CD14-positive monocyte (primary cell): ENCODE measurements around the gene SHMT2. TPM values are rescaled to one million over a fixed set of nuclear protein-coding genes. Genes with fewer than 3 reads are reported as not detected.

Source experiments
- DNase-seq, 3 donors: peaks; one replicate each; pipeline ENCODE4 v3.0.0-alpha.2; 2011 to 2022
- H2AFZ ChIP-seq: 2 replicates; pipeline ENCODE4 v1.6.0; 2012; ENCODE audit warnings: mild to moderate bottlenecking, low read depth, low read length, inconsistent platforms; ENCODE audit not compliant: insufficient read depth, poor library complexity, severe bottlenecking
- H3K27ac ChIP-seq, 2 donors: 1 replicate in 1 of 2; 2 replicates in 1 of 2; pipeline ENCODE4 v1.5.1; 2012 to 2013; ENCODE audit warnings: low read length in 2 of 2, control low read depth in 1 of 2, inconsistent platforms in 1 of 2, low read depth in 1 of 2, mild to moderate bottlenecking in 1 of 2
- H3K27me3 ChIP-seq, 2 donors: one replicate each; pipeline versions ENCODE4 v1.6.0 to v1.6.1; 2011 to 2013; ENCODE audit warnings: low read length in 2 of 2; ENCODE audit not compliant: control insufficient read depth in 2 of 2, insufficient read depth in 2 of 2
- H3K36me3 ChIP-seq, 2 donors: replicated peaks in 1 of 2; 1 replicate in 1 of 2; 2 replicates in 1 of 2; pipeline versions ENCODE4 v1.5.1 to v1.6.1; 2012 to 2013; ENCODE audit warnings: low read length in 2 of 2, control low read depth in 1 of 2, inconsistent platforms in 1 of 2, mild to moderate bottlenecking in 1 of 2; ENCODE audit not compliant: insufficient read depth in 2 of 2, control insufficient read depth in 1 of 2
- H3K4me1 ChIP-seq, 2 donors: 1 replicate in 1 of 2; 2 replicates in 1 of 2; pipeline versions ENCODE4 v1.5.1 to v1.6.1; 2012 to 2013; ENCODE audit warnings: low read length in 2 of 2, control low read depth in 1 of 2, inconsistent platforms in 1 of 2, mild to moderate bottlenecking in 1 of 2, moderate library complexity in 1 of 2; ENCODE audit not compliant: insufficient read depth in 2 of 2, control insufficient read depth in 1 of 2
- H3K4me2 ChIP-seq: replicated peaks from 2 replicates; pipeline ENCODE3; 2012; ENCODE audit warnings: low read length, moderate library complexity, mild to moderate bottlenecking; ENCODE audit not compliant: poor library complexity, severe bottlenecking; ENCODE audit errors: extremely low read depth
- H3K4me3 ChIP-seq, 3 experiments: fragments of 200-600 bp in 1 of 3; sonication (generic) in 1 of 3; replicated peaks in 1 of 3; 1 replicate in 2 of 3; 2 replicates in 1 of 3; pipeline ENCODE4 v1.5.1; 2011 to 2013; ENCODE audit warnings: low read length in 3 of 3, mild to moderate bottlenecking in 3 of 3, control low read depth in 2 of 3, low read depth in 2 of 3, inconsistent platforms in 1 of 3, moderate library complexity in 1 of 3
- H3K79me2 ChIP-seq: 2 replicates; pipeline ENCODE4 v1.6.0; 2012; ENCODE audit warnings: mild to moderate bottlenecking, control low read depth, inconsistent platforms, low read length, moderate library complexity; ENCODE audit not compliant: insufficient read depth
- H3K9ac ChIP-seq: 2 replicates; pipeline ENCODE4 v1.6.0; 2017; ENCODE audit warnings: low read length, mild to moderate bottlenecking; ENCODE audit not compliant: insufficient read depth, poor library complexity, severe bottlenecking
- H3K9me3 ChIP-seq, 2 donors: replicated peaks in 1 of 2; 1 replicate in 1 of 2; 2 replicates in 1 of 2; pipeline versions ENCODE4 v1.5.1 to v1.6.1; 2012 to 2013; ENCODE audit warnings: low read length in 2 of 2, control low read depth in 1 of 2; ENCODE audit not compliant: control insufficient read depth in 1 of 2, insufficient read depth in 1 of 2
- H4K20me1 ChIP-seq: 2 replicates; pipeline ENCODE4 v1.6.0; 2012; ENCODE audit warnings: mild to moderate bottlenecking, low read length, control low read depth, moderate library complexity; ENCODE audit not compliant: insufficient read depth
- H3K27ac Mint-ChIP-seq, 7 donors: one replicate each; pipeline ENCODE4 v1.8.0; 2020; ENCODE audit warnings: mild to moderate bottlenecking in 7 of 7, mixed read lengths in 7 of 7, moderate library complexity in 6 of 7, inconsistent platforms in 2 of 7
- H3K27me3 Mint-ChIP-seq, 3 donors: one replicate each; pipeline ENCODE4 v1.8.0; 2021 to 2022; ENCODE audit warnings: low read depth in 3 of 3, mild to moderate bottlenecking in 3 of 3, mixed read lengths in 3 of 3, moderate library complexity in 3 of 3, inconsistent platforms in 1 of 3
- H3K36me3 Mint-ChIP-seq, 2 donors: one replicate each; pipeline ENCODE4 v1.8.0; 2020; ENCODE audit warnings: mixed read lengths in 2 of 2, inconsistent platforms in 1 of 2, mild to moderate bottlenecking in 1 of 2
- H3K4me1 Mint-ChIP-seq: one replicate; pipeline ENCODE4 v1.8.0; 2020; ENCODE audit warnings: mild to moderate bottlenecking, mixed read lengths
- H3K4me3 Mint-ChIP-seq, 2 donors: one replicate each; pipeline ENCODE4 v1.8.0; 2020; ENCODE audit warnings: mild to moderate bottlenecking in 2 of 2, mixed read lengths in 2 of 2, moderate library complexity in 1 of 2
- H3K9me3 Mint-ChIP-seq, 7 donors: one replicate each; pipeline ENCODE4 v1.8.0; 2020 to 2022; ENCODE audit warnings: mixed read lengths in 7 of 7, mild to moderate bottlenecking in 6 of 7, moderate library complexity in 6 of 7, inconsistent platforms in 2 of 7
- WGBS: methylation state at CpG from one replicate; pipeline ENCODE4 v1.1.5; 2013; ENCODE audit warnings: missing lambda C conversion rate; ENCODE audit not compliant: insufficient coverage; 5-methylcytosine and 5-hydroxymethylcytosine counted together
- intact Hi-C, 2 donors: fragments of 100-400 bp; cut with micrococcal nuclease; formaldehyde crosslinking; loops; one replicate each; pipeline versions ENCODE4 v1.15.0 to v1.15.1; 2023
- polyA plus RNA-seq, 3 donors: library from polyadenylated mRNA; depleted of rRNA in 1 of 3; unstranded in 2 of 3; stranded (reverse) in 1 of 3; fragments of 300-500 nt in 2 of 3; fragments of >200 nt in 1 of 3; fragmentation: Illumina TruSeq in 2 of 3; gene quantifications; 1 replicate in 2 of 3; 2 replicates in 1 of 3; pipeline ENCODE4 v1.2.3, GENCODE V29; 2012 to 2021
- TF ChIP-seq, protein P1 (sequence below): fragments of 200-600 bp; IDR thresholded peaks from one replicate; pipeline ENCODE4 v1.8.0; 2022; ENCODE audit warnings: antibody characterized with exemption, mild to moderate bottlenecking

SHMT2 gene
- polyA plus RNA-seq, 3 donors: 36.8 to 52.0 (median 39.8) TPM

DNA sequence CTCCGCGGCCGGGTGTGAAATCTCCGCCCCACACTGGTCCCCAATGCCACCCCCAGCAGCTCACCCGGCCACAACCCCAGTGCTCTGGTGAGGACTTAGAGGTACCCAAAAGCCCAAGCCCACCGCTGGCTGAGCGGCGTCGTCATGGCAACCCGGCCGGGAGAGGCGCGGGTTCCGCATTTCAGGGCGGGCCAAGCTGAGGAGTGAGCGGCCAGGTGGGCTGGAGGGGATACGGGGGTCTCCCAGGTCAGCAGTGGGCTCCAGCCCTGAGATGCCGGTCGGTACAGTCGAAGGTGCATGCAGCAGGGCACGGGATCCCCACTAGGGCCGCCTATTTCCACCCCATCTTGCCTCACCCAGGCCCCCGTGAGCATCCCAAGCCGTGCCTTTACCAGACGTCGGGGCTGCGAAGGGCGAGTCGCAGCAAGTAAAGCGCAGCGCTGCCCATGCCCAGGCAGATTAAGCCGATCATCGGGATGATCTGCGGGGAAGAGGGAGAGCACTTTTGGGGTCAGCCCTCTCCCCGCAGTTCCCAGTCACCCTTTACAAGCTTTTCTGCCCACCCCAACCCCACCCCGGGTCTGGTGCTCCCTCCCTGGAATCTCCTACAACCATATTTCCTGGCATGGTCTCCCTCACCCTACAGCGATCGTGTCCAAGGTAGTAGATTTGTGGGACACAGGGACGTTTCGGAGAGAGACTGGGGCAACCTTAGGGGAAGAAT lies 6.9 kb downstream of the SHMT2 start:
- Mint-ChIP-seq H3K36me3 (peaks cover 49 to 54% of the 10 kb centered on the region in 2 donors), H3K9me3 (peaks cover 0 to 33% (median 15%) of the 10 kb centered on the region in 7 donors), H3K4me1 (peaks cover 57% of the 10 kb centered on the region), H3K27me3 (peaks cover 58 to 69% (median 60%) of the 10 kb centered on the region in 3 donors), H3K27ac (peak overlapping the region in 1 of 7 donors; percentile 74), H3K4me3 (peak overlapping the region in 1 of 2 donors; percentile 87)
- Histone ChIP-seq H3K4me1 (peaks cover 42 to 57% of the 10 kb centered on the region in 2 donors), H3K27me3 (peaks cover 49 to 63% of the 10 kb centered on the region in 2 donors), H4K20me1 (peaks cover 65% of the 10 kb centered on the region), H3K9ac (no peak overlapping the region), H3K9me3 (peaks cover 0 to 36% of the 10 kb centered on the region in 2 donors), H2AFZ (no peak overlapping the region), H3K27ac (no peak overlapping the region), H3K4me2 (no peak overlapping the region), H3K36me3 (peaks cover 31 to 35% of the 10 kb centered on the region in 2 donors), H3K79me2 (peaks cover 4% of the 10 kb centered on the region), H3K4me3 (no peak overlapping the region)
- TF ChIP-seq, protein P1, sequence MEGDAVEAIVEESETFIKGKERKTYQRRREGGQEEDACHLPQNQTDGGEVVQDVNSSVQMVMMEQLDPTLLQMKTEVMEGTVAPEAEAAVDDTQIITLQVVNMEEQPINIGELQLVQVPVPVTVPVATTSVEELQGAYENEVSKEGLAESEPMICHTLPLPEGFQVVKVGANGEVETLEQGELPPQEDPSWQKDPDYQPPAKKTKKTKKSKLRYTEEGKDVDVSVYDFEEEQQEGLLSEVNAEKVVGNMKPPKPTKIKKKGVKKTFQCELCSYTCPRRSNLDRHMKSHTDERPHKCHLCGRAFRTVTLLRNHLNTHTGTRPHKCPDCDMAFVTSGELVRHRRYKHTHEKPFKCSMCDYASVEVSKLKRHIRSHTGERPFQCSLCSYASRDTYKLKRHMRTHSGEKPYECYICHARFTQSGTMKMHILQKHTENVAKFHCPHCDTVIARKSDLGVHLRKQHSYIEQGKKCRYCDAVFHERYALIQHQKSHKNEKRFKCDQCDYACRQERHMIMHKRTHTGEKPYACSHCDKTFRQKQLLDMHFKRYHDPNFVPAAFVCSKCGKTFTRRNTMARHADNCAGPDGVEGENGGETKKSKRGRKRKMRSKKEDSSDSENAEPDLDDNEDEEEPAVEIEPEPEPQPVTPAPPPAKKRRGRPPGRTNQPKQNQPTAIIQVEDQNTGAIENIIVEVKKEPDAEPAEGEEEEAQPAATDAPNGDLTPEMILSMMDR: no peak
- intact Hi-C loops: no loop called here
- DNase-seq: no peak
- WGBS: 3% methylated on average over 25 of the region's 40 CpGs

DNA sequence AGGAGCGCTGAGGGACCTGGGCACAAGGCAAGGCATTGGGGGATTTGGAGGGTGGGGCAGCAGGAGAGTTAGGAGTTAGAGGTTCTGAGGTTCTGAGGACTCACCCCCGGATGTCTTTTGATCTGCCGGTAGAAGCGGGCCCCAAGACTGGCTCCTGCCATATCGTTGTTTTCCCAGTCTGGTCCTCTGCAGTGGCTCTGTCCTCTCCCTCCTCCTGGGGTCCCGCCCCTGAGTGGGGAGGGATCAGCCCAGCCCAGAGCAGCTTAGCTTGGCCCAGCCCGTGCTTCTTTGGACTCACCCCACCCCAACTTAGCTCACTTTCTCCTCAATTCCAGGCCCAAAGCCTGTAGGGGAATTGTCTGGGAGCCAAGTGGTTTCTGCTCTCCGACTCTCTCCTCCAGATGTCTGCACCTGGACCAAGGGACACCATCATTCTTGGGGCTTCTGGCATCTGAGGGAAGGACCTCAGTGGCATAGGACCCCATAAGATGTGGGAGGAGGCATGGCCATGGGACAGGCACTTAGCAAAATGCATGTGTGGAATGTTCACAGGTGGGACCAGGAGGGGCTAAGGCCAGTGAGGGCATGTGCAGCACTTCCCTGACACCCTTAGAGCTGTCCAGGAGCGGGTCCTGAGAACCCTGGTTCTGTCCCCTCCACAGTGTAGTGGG lies 7.5 kb downstream of the SHMT2 start:
- Histone ChIP-seq H4K20me1 (peaks cover 70% of the 10 kb centered on the region), H3K9ac (no peak overlapping the region), H3K36me3 (peaks cover 24 to 28% of the 10 kb centered on the region in 2 donors), H3K27ac (no peak overlapping the region), H3K4me3 (no peak overlapping the region), H2AFZ (no peak overlapping the region), H3K9me3 (peaks cover 0 to 42% of the 10 kb centered on the region in 2 donors), H3K4me2 (no peak overlapping the region), H3K27me3 (peaks cover 56 to 70% of the 10 kb centered on the region in 2 donors), H3K4me1 (peaks cover 49 to 63% of the 10 kb centered on the region in 2 donors), H3K79me2 (no peaks in the 10 kb centered on the region)
- WGBS: 25% methylated on average over 5 of the region's 9 CpGs
- H3K4me3 Mint-ChIP-seq: peak overlapping the region; percentile 50 to 87
- peaks cover 0 to 40% (median 15%) of the 10 kb centered on the region in 7 donors for H3K9me3 Mint-ChIP-seq
- TF ChIP-seq, protein P1: no peak
- H3K4me1 Mint-ChIP-seq: peaks cover 64% of the 10 kb centered on the region
- H3K36me3 Mint-ChIP-seq: peaks cover 44 to 48% of the 10 kb centered on the region in 2 donors
- DNase-seq: no peak
- H3K27ac Mint-ChIP-seq: no peak overlapping the region
- H3K27me3 Mint-ChIP-seq: peaks cover 65 to 76% (median 67%) of the 10 kb centered on the region in 3 donors
- intact Hi-C loops: no loop called here
